SIG-M5 (cell line): ENCODE data around the gene USP35.

Experiments
- DNase-seq: peaks from one replicate; lab custom pipeline; 2025; lab: John Stamatoyannopoulos, UW

Gene USP35

GRCh38 chr11:78237293-78238046, 48.8 kb downstream of the USP35 start:
- no peak for DNase-seq

GRCh38 chr11:78239781-78240180, 51.1 kb downstream of the USP35 start:
- DNase-seq = no peak

DNA sequence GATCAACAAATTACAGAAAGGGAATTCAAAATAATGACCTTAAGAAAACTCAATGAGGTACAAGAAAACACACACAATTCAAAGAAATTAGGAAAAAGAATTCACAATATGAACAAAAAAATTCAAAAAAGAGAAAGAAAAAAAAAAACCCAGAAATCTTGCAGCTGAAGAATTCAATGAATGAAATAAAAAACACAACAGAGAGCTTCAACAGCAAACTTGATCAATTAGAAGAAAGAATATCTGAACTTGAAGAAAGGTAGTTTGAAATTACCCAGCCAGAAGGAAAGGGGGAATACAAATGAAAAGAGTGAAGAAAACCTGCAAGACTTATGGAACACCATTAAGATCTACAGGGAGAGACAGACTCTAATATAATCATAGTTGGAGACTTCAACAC, 52.8 kb downstream of the USP35 start:
- no peak for DNase-seq

DNA sequence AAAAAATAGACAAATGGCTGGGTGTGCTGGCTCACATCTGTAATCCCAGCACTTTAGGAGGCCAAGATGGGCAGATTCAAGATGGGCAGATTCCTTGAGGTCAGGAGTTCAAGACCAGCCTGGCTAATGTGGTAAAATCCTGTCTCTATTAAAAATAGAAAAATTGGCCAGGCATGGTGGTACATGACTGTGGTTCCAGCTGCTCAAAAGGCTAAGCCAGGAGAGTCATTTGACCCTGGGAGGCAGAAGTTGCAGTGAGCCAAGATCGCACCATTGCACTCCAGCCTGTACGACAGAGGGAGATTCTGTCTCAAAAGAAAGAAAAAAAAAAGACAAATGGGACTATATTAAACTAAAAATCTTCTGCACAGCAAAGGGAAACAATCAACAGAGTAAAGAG, 55.4 kb downstream of the USP35 start:
- DNase-seq = no peak

- DNase-seq = no peak
These were observed 56.0 kb downstream of the USP35 start for GRCh38 chr11:78244546-78245255.

DNA sequence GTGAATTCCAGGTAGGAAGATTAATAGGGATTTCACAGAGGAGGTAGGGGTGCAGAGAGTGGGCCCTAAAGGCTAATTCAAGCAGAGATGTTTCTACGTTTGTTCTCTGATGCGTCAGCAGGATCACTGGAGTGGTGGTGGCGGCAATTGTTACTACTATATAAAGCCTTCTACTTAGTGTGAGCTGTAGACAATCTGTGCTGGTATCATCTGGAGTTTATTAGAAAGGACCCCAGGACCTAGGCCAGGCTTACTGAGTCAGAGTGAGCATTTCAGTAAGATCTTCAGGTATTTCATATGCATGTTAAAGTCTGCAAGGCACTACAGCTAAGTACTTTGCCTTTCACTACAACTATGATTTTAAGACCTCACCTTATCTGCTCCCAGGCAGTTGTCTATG, 59.5 kb downstream of the USP35 start:
- no peak for DNase-seq

DNA sequence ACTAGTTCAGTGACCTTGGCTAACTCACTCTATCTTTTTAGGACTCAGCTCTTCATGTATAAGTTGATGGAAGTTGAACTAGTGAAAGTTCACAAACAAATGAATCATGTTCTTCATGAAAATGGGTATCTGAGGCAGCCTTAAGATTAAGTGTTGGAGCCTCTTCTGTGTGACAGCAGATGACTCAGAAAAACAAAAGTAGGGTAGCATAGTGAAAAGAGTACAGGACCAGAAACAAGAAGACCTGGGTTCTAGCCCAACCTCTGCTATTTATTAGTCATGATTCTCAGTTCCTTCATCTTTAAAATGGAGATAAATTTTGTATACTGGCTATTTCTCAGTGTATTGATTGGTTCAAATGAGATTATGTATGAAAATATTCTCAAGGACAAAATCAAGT, 60.2 kb downstream of the USP35 start:
- DNase-seq = no peak

- DNase-seq = no peak
These were observed 61.4 kb downstream of the USP35 start for GRCh38 chr11:78250099-78250498.

GRCh38 chr11:78251083-78251775, 62.5 kb downstream of the USP35 start:
- DNase-seq = no peak

- no peak for DNase-seq
These were observed 65.1 kb downstream of the USP35 start for GRCh38 chr11:78253797-78254196.

- DNase-seq = no peak
These were observed 65.5 kb downstream of the USP35 start for GRCh38 chr11:78254268-78254667.

DNA sequence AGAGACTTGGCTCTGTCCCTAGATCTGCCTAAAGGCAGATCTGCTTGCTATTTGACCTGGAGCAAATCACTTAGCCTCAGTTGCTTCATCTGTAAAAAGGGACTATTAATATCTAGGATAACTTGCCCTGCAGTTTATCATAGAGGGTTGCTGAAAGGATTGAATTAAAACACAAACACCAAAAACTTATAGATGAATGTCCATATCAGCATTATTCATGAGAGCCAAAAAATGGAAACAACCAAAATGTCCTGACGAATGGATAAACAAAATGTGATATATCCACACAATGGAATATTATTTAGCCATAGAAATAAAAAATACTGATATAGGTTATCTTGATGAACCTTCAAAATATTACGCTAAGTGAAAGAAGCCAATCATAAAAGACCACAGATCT, 67.2 kb downstream of the USP35 start:
- no peak for DNase-seq

GRCh38 chr11:78256962-78257361, 68.2 kb downstream of the USP35 start:
- no peak for DNase-seq

DNA sequence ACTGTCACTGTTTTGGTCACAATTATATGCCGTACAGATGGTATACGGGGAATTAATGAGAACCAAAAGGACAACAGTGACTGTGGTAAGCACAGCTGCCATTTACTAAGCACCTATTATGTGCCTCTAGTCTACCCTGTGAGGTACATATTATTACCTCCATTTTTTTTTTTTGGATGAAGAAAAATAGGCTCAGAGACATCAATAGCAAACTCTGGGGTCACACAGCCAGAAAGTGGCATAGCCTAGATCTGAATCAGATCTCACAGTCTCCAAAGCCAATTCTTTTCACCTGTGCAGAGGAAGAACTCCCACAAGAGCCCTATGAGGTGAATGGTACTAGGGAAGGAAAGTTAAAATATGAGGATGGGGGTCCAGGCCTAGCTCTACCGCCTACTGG, 68.9 kb downstream of the USP35 start:
- DNase-seq = no peak

DNA sequence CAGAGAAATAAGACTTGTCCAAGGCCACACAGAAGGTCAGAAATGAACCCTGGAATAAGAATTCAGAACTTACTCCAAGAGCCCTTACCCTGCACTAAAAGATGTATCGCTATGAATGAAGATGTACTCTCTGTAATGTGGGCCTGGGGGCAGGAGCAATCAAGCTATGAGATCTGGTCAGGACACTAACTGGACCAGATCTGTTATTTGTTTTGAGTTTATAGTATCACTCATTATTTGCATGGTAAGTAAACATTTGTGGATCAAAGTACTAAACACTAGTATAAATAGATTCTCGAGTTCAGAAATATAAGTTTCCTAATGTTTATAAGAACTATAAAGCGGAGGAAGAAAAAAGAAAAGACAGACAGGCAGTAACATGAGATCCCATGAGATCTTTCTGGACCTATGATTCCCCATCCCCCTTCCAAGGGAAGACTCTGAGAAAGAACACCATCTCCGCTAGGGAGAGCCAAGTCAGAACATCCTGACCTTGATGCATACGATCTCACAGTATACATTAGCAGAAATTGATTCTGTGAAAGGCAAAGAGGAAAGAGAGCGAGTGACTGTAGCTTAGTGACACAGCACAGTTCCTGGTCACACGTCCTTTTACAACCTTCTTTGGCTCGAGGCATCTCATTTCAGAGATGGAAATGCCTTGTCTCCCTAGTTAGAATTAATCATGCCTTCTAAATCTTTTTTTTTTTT, 71.2 kb downstream of the USP35 start:
- no peak for DNase-seq

- no peak for DNase-seq
These were observed 72.6 kb downstream of the USP35 start for GRCh38 chr11:78261367-78261766.

DNA sequence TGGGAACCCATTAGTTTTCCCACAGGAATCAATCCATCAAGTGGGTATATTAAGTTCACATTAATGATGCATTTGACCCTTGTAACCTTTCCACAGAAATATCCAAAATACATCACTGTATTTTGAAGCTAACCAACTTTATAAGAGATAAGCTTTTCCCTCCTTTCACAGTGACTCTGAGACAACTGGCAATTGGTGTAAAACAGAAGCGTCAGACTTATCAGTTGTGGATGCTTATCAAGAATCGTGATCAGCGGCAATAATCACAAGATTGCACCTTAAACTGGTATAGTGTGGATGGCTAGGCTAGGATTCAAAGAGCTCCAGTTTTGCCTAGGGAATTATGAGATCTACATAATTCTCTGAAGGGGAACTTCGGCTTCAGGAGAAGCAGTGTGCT, 73.1 kb downstream of the USP35 start:
- no peak for DNase-seq

DNA sequence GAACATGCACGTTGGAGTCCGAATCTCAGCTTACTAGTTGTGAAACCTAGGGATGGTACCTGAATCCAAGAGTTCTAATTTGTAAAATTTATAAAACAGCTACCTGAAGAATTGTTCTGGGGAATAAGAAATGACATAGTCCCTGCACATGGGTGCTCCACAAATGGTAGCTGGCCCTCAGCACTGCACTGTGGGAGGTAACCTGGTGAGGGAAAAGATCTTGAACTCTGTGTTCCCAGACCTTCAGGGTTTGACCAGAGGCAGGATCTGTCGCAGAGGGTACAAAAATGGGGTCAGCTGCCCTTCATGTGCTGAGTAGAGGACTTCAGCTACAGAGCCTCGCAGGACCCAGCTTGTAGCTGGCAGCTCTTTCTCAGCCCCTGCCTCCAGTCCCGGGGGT, 73.5 kb downstream of the USP35 start:
- DNase-seq = no peak

DNA sequence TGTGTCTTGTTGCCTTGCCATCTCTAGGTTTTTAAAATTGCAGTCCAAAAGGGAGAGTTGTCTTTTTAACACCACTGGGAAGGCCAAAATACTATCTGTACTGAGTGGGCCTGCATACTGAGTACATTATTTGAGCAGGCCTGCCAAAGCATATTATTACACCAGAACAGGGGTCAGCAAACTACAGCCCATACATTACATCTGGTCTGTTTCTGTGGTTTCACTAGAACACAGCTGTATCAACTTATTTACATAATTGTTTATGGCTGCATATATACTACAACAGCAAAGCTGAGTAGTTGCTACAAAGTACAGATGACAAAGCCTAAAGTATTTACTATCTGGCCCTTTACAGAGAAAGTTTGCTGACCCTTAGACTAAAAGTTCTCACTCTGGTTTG, 74.0 kb downstream of the USP35 start:
- no peak for DNase-seq
